Lower lobe of right lung (tissue), 2 donors: Measurements from ENCODE around the gene RPS21. TPM values are rescaled to one million over a fixed set of nuclear protein-coding genes. Genes with fewer than 3 reads are reported as not detected.

ENCODE experiments used
- ATAC-seq, 2 donors: fragments of 200-7000 bp; cut with Tn5 transposase; one replicate each; pipeline ENCODE4 v1.9.1; 2020 to 2022; ENCODE audit warnings: mild to moderate bottlenecking in 2 of 2, moderate library complexity in 2 of 2
- DNase-seq: peaks from one replicate; pipeline ENCODE4 v3.0.0-alpha.2; 2020
- H3K27ac ChIP-seq: fragments of 200-600 bp; one replicate; pipeline ENCODE4 v1.8.0; 2022
- H3K27me3 ChIP-seq: fragments of 200-600 bp; one replicate; pipeline ENCODE4 v1.8.0; 2022; ENCODE audit warnings: low read depth
- H3K36me3 ChIP-seq: fragments of 200-600 bp; one replicate; pipeline ENCODE4 v1.8.0; 2022; ENCODE audit warnings: mild to moderate bottlenecking
- H3K4me1 ChIP-seq: fragments of 200-600 bp; one replicate; pipeline ENCODE4 v1.8.0; 2022
- H3K4me3 ChIP-seq: fragments of 200-600 bp; one replicate; pipeline ENCODE4 v1.8.0; 2022; ENCODE audit warnings: mild to moderate bottlenecking
- H3K9me3 ChIP-seq: fragments of 200-600 bp; one replicate; pipeline ENCODE4 v1.8.0; 2022
- intact Hi-C: fragments of 100-400 bp; cut with DNase I; formaldehyde crosslinking; loops from one replicate; pipeline ENCODE4 v1.11.0; 2022
- total RNA-seq: library from RNA; stranded (reverse); fragmentation: NEBNext Ultra II Directional; extraction: Animal tissue kit (Norgen Biotek cat#: 25700); gene quantifications from one replicate; pipeline ENCODE4 v1.2.1, GENCODE V29; 2021
- TF ChIP-seq, protein P1 (sequence below): fragments of 200-600 bp; IDR thresholded peaks from one replicate; pipeline ENCODE4 v1.8.0; 2022; ENCODE audit warnings: antibody characterized with exemption, mild to moderate bottlenecking
- donor health status: DM: no; HTN: yes; CAD: no; lungs with severe emphysema.

The RPS21 gene
- total RNA-seq, 1 donor from 2014 or later: 1,104 TPM

DNA sequence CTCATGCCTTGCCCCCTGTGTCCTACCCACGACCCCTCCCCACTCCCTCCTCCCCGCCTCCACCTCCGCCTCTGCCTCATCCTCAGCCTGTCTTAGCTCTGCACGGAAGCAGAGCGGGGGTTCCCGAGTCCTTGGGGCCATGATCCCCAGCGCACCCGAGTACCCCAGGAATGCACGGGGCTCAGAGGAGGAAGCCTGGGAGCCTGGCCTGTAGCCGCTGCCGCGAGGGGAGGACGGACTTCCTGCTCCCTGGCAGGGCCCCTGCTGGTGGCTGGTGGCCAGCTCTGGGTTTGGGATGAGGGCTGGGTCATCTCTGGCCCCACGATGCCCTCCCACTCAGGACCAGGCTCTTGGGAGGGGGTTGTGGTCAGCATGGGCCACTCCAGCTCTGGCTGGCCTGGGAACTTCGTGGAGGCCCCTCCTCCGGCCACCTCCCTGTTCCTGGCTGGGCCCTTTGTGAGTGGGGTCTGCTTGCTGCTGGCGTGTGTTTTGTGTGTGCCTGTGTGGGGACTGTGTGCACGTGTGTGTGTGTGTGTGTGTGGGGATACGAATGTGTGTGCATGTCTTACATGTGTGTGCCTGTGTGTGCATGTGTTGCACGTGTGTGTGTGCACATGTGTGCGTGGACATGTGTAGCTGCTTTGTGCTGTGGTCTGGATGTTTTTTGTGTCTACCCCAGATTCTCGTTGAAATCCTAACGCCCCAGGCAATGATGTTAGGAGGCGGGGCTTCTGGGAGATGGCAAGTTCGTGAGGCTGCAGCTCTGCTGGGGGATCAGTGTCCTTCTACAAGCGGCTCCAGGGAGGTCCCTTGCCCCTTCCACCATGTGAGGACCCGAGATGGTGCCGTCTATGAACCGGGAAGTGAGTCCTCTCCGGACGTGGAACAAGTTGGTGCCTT, 41.7 kb downstream of the RPS21 start:
- TF ChIP-seq, protein P1, sequence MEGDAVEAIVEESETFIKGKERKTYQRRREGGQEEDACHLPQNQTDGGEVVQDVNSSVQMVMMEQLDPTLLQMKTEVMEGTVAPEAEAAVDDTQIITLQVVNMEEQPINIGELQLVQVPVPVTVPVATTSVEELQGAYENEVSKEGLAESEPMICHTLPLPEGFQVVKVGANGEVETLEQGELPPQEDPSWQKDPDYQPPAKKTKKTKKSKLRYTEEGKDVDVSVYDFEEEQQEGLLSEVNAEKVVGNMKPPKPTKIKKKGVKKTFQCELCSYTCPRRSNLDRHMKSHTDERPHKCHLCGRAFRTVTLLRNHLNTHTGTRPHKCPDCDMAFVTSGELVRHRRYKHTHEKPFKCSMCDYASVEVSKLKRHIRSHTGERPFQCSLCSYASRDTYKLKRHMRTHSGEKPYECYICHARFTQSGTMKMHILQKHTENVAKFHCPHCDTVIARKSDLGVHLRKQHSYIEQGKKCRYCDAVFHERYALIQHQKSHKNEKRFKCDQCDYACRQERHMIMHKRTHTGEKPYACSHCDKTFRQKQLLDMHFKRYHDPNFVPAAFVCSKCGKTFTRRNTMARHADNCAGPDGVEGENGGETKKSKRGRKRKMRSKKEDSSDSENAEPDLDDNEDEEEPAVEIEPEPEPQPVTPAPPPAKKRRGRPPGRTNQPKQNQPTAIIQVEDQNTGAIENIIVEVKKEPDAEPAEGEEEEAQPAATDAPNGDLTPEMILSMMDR: no peak
- H3K4me1 ChIP-seq: peaks cover 9% of the 10 kb centered on the region
- no peak overlapping the region for H3K4me3 ChIP-seq
- DNase-seq (no peak), ATAC-seq (no peak)
- H3K27ac ChIP-seq: no peak overlapping the region
- H3K27me3 ChIP-seq: peaks cover 5% of the 10 kb centered on the region
- intact Hi-C loops: no loop called here
- H3K36me3 ChIP-seq: no peaks in the 10 kb centered on the region
- no peaks in the 10 kb centered on the region for H3K9me3 ChIP-seq

DNA sequence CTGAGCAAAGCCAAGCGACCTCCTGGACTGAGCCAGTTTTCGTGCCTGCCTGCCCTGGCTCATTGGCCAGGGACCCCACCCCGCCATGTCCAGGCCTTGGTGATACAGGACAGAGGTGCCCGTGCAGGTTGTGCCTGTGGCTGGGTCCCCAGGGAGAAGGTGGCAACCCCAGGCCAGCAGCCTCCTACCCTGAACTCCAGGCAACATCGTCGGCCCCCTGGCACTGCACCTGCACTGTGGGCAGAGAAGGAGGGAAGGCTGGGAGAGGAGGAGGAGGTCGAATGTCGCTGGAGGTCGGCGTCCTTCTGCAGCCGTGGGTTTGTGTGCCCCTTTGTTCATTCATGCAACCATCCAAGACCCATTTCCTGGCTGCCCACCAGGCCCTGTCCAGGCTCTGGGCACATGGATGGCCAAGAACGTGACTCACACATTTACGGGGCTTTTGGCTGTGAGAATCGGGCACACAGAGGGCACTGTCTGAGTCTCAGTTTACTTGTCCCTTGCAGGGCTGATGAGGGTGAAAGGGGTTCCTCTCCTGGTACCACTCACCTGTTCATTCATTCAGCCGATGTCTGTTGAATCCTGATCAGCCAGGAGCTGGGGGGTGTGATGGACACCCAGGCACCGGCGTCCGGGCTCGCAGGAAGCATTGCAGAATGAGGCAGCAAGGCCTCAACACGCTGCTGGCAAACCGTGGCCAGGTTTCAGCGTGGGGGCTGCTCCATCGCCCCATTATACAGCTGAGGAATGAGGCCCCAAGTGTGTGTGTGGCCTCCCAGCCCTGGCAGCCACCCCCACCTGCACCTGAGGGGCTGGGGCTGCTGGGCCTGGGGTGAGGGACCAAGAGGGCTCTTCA, 42.8 kb downstream of the RPS21 start:
- no peak overlapping the region for H3K4me3 ChIP-seq
- H3K27me3 ChIP-seq: peaks cover 11% of the 10 kb centered on the region
- TF ChIP-seq, protein P1: no peak
- ATAC-seq (no peak), DNase-seq (no peak)
- H3K27ac ChIP-seq: no peak overlapping the region
- intact Hi-C loops: no loop called here
- H3K4me1 ChIP-seq: peaks cover 9% of the 10 kb centered on the region
- H3K9me3 ChIP-seq: no peaks in the 10 kb centered on the region
- no peaks in the 10 kb centered on the region for H3K36me3 ChIP-seq

DNA sequence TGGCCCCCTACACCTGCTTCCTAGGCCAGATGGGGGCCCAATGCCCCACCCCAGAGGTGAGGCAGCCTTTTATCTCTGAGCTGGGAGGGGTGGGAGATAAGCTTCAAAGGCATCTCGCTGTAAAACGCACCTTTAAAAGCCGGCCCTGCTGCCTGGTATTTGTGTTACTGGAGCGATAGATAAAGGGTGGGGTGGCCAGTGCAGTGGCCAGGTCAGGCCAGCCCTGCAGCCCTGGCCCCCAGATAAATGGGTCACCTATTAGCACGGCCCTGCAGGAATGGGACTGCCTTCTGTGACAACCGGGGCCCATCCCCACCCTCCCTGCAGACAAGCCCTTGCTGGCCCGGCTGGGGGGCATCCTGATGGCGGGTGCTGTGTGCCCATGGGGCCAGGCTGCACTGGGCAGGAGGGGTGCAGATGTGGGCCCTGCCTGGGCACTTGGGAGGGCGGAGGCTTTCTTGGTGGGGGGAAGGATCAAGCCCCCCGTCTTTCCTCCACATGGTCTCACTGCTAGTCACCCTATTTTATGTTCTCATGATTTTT, 43.5 kb downstream of the RPS21 start:
- no peaks in the 10 kb centered on the region for H3K9me3 ChIP-seq
- ATAC-seq: no peak
- no peaks in the 10 kb centered on the region for H3K36me3 ChIP-seq
- H3K27ac ChIP-seq: no peak overlapping the region
- TF ChIP-seq, protein P1: no peak
- no peak overlapping the region for H3K4me3 ChIP-seq
- peaks cover 9% of the 10 kb centered on the region for H3K4me1 ChIP-seq
- no peak for DNase-seq
- peaks cover 11% of the 10 kb centered on the region for H3K27me3 ChIP-seq
- intact Hi-C loops: no loop called here

DNA sequence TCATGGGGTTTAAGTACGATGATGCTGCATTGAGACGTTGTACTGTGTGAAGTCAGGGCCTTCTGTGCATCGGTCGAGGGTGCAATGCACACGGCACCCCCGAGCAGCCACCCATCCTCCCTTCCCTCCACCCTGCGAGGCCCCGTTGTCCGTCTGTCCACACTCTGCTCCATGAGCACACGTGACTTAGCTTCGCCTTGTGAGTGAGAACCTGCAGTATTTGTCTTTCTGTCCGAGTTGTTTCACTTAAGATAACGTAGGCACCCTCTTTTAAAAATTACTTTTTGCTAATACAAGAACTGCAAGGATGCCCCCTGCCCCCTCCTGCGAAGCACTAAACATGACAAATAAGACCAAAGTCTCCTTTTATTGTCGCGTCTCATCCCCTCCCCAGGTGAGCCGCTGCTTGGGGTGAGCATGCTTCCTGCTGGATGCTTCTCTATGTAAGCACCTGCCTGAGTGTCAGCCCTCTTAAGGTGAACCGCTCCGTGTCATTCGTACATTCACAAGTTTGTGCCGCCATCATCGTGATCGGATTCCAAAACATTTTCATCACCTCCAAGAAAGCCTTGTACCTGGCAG, 44.1 kb downstream of the RPS21 start:
- intact Hi-C loops: no loop called here
- no peak for ATAC-seq
- Histone ChIP-seq H3K27me3 (peaks cover 11% of the 10 kb centered on the region), H3K4me3 (no peak overlapping the region), H3K36me3 (no peaks in the 10 kb centered on the region), H3K9me3 (no peaks in the 10 kb centered on the region), H3K4me1 (peaks cover 9% of the 10 kb centered on the region), H3K27ac (no peak overlapping the region)
- no peak for DNase-seq
- TF ChIP-seq, protein P1: no peak
